DND-41 (cell line): ENCODE measurements around the gene EPB41L5.

Source experiments
- EZH2 ChIP-seq: IDR thresholded peaks from 3 replicates; pipeline ENCODE4 v1.6.1; 2012; ENCODE audit warnings: borderline replicate concordance, low read depth, mild to moderate bottlenecking, moderate library complexity, low read length, inconsistent platforms; ENCODE audit not compliant: severe bottlenecking
- TF ChIP-seq, protein P1 (sequence below): IDR thresholded peaks from 2 replicates; pipeline ENCODE4 v1.5.1; 2012; ENCODE audit warnings: borderline replicate concordance, low read length, moderate library complexity, mild to moderate bottlenecking; ENCODE audit not compliant: poor library complexity, severe bottlenecking; ENCODE audit errors: extremely low read depth

DNA sequence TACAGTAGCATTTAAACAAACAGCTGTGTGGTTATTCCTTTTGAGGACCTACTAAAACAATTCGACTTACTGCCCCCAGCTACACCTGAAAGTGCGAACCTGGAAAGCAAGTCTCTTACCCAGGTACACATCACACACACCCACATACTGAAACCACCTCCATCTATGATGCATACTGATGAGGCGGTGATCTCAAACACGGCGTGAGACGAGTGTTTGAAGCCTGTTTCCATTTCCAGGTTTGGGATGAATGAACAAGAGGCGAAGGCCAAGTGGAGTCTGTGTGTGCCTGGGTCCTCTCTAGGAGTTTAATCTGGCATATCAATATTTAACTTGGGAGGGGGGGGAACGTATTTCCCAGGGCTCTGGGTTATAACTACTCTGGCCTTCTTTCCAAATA is 208.7 kb downstream of the EPB41L5 start:
- TF ChIP-seq, protein P1, sequence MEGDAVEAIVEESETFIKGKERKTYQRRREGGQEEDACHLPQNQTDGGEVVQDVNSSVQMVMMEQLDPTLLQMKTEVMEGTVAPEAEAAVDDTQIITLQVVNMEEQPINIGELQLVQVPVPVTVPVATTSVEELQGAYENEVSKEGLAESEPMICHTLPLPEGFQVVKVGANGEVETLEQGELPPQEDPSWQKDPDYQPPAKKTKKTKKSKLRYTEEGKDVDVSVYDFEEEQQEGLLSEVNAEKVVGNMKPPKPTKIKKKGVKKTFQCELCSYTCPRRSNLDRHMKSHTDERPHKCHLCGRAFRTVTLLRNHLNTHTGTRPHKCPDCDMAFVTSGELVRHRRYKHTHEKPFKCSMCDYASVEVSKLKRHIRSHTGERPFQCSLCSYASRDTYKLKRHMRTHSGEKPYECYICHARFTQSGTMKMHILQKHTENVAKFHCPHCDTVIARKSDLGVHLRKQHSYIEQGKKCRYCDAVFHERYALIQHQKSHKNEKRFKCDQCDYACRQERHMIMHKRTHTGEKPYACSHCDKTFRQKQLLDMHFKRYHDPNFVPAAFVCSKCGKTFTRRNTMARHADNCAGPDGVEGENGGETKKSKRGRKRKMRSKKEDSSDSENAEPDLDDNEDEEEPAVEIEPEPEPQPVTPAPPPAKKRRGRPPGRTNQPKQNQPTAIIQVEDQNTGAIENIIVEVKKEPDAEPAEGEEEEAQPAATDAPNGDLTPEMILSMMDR: no peak
- TF ChIP-seq EZH2: no peak
